ENCODE results near the gene TLE7. TPM values are rescaled to one million over a fixed set of nuclear protein-coding genes. Genes with fewer than 3 reads are reported as not detected.

The TLE7 gene
- total RNA-seq, 1 donor from 2014 or later, result not detected

DNA sequence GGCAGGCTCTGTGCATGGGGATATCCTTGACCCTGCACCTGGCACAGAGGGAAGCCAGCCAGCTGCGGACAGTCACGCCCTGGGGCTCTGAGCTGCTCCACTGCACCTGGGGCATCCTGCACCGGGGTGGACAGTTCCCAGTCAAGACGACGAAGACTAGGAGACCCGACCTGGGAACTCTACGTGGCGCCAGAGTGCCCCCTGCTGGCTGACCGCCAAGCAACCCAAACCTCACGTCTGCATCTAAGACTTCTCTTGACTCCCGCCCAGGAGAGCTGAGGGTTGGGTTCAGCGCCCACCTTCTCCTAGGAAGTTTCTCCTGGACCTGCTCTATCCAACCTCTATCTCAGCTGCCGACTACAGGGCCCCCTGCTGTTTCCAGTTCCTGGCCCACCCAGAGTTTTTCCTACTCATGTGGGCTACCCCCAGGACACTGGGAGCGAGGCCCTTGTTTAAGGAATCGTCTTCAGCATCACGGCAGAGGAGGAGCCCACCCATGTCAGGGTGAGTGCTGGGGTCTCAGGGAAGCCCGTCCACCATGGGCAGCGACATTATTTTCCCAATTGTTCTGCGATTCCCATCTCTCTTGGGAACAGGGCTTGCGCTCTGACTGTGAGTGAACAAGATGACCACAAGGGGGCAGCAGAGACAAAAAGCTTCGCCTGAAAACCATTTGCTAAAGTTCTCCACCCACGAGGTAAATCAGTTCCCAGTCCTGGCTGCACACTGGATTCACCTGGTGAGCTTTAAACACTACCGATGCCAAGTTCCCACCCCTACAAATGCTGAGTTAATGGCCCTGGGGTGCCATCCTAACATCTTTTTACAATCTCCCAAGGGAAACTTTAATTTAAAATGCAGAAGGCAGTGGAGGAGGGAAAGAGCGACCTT, 29.3 kb downstream of the TLE7 start:
- DNase-seq, result peak; percentile 45

DNA sequence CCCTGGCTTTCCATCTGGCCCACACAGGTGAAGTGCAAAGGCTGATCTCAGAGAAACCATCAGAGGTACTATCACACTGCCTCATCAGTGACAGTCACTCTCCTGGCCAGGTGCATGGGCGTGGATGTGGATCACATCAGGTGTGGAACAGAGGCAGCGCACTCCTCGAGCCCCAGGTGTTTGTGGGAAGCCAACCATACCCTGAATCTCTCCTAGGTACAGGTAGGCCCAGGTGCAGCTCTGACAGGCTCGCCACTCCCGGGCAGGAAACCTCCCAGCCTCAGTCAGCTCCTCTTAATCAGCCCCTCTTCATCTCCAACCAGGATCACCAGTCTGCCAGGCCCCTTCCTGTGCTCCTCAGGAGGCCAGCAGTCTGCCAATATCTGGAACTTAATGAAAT, 31.7 kb downstream of the TLE7 start:
- no peak for DNase-seq

DNA sequence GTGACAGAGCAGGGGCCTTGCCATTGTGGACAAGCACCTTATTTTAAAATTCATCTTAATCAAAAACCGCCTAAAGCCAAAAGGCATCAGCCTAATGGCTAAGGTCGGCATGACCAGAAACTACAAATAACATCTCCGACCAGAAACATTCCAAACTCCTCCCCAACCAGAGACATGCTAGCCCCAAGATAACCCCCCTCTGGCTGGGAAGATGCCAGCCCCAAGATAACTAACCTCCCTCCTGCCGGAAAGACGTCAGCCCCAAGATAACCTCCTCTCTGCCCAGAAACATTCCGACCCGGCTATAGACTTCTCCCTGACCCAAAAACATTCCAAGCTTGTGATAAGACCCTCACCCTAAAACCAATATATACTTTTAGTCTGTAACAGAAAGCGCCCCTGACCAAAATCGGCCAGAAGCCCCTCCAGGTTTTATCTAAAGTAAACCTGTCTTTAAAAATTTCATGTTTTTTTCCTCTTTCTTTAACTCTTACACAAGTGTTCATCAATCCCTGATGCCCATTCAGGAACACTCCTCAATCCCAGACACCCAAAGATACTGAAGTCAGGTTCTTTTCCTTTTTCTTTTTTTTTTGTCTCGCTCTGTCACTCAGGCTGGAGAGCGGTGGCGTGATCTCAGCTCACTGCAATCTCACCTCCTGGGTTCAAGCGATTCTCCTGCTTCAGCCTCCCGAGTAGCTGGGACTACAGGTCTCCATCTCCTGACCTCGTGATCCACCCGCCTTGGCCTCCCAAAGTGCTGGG, 32.7 kb downstream of the TLE7 start:
- DNase-seq, result no peak

DNA sequence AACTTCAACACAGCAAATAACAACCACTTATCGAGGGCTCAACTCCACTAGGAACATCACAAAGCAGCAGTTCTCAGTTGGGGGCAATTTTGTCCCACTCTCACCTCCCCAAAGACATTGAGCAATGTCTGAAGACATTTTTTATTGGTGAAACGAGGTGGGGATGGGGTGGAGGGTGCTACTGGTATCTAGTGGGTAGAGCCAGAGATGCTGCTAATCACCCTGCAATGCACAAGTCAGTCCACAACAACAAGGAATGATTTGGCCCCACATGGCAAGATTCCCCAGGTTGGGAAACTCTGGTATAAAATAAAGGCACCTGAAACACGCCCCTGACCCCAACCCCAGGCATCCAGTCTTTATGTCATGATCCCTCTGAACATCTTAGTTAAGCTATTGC, 33.3 kb downstream of the TLE7 start:
- no peak for DNase-seq

DNA sequence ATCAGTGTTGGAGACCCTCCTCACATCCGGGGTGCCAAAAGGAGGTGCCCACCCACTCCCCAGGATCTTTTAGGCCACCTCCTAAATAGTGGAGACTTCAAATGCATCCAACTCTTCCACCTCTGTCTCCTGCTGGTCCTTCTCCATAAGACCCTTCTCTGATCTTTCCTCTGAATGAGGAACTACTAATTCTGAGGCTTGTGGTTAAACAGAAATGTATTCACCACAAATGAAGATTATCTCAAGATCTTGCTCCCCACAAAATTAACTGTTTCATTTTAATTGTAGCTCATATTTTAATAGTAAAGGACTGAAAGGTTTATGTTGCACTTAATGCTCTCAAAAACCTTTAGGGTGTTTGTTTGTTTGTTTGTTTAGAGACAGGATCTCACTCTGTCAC, 34.1 kb downstream of the TLE7 start:
- no peak for DNase-seq

DNA sequence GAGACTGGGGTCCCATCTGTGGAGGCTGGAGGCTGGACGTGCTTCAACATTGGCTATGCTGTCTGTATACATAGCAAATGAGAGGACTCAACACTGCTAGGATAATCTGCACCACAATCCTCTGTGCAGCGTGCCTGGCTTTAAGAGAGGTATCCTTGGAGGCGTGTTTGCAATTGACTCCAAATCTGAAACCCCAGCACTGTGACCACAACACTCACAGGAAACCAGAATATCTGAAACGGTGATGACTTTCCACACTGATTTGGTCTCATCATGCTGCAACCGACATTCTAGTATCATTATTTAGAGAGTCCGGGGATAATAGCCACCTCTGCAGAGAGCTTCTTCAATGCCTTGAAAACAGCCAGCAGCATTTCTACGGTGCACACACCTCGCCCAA, 35.1 kb downstream of the TLE7 start:
- no peak for DNase-seq

DNA sequence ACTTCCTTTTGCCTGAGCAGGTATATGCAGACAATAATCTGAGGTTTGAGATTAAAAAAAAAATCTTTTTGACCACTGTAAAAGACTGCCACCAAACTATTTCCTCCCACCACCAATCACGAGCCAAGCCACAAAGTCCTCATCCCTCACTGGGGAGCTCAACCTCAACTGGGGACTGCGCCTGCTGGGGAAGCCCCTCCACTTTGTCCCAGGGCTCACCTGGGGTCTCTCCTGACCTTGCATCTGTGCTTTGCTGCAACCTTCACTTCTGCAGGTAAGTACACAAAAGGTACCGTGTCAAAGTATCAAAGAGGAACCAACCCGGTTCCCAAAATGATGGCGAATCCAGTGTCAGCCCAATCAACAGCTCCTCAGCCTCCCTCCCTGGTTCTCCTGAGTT, 35.5 kb downstream of the TLE7 start:
- no peak for DNase-seq

DNA sequence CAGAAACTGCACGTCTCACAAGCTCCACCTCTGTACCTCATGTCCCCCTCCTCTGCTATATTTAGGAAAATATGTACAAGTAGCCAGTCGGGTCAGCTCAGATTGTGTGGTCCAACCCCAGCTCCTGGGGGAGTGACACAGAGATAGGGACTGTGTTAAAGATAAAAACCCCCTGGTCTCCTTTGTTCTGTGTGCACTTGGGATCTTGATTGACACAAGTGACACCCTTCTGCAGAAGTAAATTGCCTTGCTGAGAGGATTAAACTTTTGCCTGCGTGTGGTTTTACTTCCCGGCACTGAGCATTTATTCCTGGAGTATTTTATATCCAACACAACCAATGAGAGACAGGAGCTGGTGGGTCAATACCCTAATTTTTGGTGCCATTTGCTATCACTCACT, 37.5 kb downstream of the TLE7 start:
- DNase-seq, result no peak

DNA sequence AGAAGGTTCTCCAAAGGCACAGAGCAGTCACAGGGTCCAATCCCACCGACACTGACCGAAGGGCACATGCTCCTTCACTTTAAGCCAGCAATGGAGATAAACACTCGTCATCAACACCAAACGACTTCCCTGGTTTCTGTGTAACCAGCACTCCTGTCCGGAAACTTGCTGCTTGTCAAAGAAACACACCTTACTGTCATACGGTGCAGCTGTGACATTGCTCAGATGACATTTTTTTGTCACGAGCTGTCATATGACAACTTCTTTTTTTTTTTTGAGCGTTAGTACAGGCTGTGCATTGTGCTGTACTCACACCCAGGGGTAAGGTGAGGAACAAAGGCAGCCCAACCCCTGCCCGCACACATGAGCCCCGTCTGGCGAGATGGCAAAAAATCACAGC, 39.2 kb downstream of the TLE7 start:
- DNase-seq, result no peak

DNA sequence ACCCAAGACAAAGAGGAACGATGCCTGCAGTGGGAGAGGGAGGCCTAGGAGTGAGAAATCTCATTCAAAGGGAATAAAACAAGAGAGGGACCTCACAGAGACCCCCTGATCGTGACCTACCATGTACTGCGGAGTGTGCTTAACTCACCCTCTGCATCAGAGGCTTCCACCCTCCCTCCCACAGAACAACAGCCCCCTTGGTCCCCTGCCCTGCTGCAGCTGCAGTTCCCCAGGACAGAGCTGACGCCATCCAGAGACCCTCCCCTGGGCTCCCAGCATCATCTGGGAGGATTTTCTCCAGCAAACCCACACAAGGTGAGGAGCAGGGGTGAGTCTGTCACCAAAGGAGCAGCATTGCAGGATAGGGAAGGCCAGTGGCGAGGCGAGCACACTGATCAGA, 39.8 kb downstream of the TLE7 start:
- DNase-seq, result no peak

DNA sequence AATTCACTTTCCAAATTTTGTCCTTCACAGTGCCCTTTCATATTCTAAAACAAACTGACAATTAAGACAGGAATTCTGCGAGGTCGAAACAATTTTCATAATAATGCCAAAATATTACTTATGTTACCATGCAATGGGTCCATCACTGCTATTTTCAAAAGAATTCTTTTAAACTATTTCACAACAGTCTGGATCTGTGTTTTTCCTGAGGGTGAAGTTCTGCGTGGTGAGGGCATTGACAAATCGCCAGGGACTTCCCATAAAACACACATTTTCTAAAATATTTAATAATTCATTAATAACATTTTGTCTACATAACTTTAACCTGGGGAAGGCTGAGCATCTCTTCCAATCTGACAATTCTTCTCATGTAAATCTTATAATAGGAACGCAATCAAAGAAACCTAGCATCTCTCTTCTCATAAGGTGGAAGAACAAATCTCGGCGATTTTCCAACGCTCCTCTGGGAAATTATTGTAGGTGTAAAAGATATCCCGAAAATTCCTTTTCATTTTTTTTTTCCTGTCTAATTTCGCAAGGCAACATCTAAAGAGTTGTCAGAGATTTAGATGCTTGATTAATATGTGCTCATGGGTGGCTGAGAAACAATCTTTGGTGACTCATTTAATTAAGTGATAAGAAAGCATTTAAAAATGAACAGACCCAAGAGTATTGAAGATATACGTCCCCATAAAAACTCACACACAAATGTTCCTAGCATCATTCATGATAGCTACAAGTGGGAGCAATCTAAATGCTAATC, 41.9 kb downstream of the TLE7 start:
- DNase-seq, result no peak

DNA sequence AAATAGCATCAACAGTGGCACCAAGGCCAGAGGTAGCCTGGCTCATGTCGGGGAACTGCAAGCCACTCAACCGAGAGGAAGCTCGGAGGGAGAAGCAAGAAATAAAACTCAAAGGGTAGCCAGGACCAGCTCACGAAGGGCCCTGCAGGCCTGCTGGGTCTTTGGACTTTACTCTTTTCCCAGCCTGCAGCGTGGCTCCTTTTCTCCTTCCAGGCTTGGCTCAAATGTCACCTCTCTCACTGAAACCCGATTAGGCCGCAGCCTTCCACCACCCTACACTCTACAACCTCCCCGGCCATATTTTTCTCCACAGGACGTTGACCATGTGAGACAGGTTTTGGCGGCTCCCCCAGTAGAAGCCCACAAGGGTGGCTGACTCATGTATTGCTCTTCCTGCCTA, 45.3 kb downstream of the TLE7 start:
- DNase-seq, result no peak

DNA sequence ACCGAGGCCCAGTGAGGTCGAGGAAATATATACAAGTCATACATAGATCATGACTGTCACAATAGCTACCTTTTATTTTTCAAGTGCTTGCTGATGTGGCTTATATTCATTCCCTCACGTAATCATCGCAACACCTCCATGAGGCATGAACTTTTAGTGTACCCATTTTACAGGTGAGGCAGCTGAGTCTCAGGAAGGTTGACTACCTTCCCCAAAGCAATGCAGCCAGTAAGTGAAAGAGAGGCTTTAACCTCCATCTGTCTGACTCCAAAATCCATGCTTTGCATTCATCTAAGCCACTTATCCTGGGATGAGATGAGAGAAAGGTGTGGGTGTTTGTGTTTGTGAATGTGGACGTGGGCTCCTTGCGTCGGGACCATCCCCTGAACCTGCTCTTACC, 52.5 kb downstream of the TLE7 start:
- DNase-seq, result no peak

DNA sequence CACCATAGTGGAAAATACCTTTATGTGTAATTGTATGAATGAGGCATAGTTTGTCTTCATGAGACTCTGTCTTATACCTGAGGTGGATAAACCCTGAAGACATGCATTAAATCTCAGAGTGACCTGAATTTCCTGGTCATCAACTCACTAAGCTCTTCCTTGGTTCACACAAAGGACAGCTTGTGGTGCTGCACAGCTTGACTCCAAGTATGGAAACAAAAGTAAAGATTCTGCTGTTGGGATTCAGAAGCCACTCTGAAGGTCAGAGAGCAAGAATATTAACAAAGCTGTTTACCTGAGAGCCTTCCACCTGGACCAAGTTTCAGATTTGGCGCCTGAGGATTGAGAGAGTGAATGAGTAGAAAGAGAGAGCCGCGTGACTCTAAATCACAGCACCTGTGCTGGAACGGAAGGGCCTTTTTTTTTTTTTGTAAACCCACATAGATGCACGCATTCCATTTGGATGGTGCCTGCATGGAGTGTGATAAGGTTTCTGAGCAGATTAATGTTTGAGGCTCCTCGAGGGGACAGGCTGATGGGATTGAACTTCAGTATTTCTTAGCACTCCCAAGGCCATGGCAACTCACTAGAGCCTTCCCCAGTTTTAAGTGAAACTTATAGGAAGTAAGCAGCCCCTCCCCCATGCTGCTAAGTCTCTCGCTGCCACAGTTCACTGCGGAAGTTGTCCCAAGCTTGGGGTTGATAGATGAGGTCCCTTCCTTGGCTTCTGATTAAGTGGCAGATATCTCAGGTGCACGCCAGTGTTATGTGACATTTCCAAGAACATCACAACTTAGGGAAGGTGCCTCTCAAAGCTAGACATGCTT, 54.6 kb downstream of the TLE7 start:
- no peak for DNase-seq

DNA sequence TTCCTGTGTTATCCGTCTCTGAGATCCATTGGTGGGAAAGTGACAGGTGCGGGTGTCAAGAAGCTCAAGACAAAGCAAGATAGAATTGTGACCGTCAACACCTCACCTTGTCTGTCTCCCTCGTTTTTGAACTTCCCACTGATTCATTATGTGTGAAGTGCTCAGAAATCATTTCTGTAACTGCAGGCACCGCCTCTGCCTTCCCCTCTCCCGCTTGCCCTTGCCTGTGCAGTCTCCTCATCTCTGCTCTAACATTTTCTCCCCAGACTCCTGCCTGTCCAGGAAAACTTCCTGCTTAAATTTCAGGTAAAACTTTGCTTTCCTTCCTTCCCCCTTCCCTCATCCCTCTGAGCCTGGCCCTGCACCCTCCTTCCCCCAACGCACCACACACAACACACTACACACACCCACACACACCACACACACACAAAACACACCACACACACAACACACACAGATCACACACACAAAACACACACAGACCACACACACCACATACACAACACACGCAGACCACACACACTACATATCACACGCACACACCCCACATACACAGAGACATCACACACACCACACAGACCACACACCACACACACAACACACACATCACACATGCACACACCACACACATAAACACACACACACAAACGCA, 57.7 kb downstream of the TLE7 start:
- DNase-seq, result no peak

DNA sequence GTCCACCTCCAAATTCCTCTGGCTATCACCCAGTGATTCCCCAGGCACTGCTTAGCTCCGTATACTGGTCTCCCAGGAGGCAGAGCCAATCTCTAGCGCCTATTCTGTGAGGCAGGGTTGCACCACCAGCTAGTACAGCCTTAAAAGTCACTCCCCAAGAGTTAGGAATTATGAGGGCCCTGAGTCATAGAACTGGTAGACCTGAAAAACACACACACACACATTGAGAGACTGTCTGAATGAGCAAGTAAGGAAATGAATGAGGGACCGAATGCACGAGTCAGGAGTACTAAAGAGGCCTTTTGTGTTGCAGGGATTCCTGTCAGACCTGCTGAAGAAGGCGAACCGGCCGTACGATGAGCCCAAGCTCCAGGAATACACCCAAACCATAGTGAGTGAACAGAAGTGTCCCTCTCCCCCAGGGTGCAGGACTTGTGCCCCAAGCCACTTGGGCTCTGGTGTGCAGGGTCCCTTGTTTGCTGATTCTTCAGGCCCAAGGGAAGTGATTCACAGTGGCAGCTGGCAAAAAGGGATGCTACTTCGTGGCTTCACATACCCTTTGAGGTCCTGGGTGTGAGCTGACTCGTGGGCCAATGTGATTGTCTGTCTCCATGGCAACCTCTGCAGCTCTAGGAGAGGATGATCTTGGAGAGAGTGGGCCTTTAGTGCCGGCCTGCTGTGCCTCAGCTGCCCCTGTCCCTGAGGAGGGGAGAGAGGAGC, 58.6 kb downstream of the TLE7 start:
- DNase-seq, result no peak

DNA sequence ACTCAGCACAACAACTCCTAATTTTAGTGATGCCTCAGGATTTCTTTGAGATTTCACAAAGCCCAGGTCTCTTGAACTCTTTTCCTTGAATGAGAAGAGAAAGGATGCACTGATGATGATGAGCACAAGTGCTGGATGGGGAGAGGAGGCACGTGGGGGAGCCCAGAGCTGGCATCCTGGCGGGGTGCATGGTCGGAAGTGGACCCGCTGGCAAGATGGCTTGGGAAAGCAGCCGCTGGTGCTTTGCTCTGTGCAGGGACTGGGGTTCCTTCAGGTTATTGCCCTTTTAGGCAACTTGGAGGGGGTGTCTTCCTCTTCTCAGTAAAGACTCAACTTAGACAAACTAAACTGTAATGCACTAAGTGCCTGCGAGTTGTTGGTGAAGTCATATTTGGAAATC, 61.0 kb downstream of the TLE7 start:
- DNase-seq, result no peak
